Renal pelvis (tissue), 12 donors: ENCODE data around the gene NAGA. TPM values are rescaled to one million over a fixed set of nuclear protein-coding genes. Genes with fewer than 3 reads are reported as not detected.
"Not testable (repeated sequence)": the region's sequence is repeated elsewhere in the genome, so short reads cannot be mapped to it uniquely, and the experiment has no call there.

Experiments used
- DNase-seq: peaks from one replicate; pipeline ENCODE4 v3.0.0-alpha.2; 2013
- long read RNA-seq, 16 experiments: transcript quantifications; one replicate each; lab custom pipeline, GENCODE V29; 2026
- polyA plus RNA-seq, 3 donors: library from polyadenylated mRNA; unstranded; fragments of 120-200 nt; gene quantifications; one replicate each; pipeline ENCODE4 v1.2.1, GENCODE V29; 2013; ENCODE audit not compliant: insufficient read length in 3 of 3

The NAGA gene
- 10 to 100 TPM; 26.2 to 28.8 (median 27.1) TPM for polyA plus RNA-seq
- long read RNA-seq, donor 1, partial matches to known transcripts, result 0 of 6 reads
- long read RNA-seq, donor 1, other reads (novel, unspliced or antisense), result 0 of 6 reads
- long read RNA-seq, donor 2, transcript NAGA-201 (9 exons, 3,694 nt), result major isoform, 9 of 19 reads
- long read RNA-seq, donor 2, partial matches to known transcripts, result 6 of 19 reads
- long read RNA-seq, donor 2, other reads (novel, unspliced or antisense), result 0 of 19 reads
- long read RNA-seq, donor 3, transcript NAGA-201 (9 exons, 3,694 nt), result major isoform, 6 of 14 reads
- long read RNA-seq, donor 3, transcript NAGA-202 (10 exons, 1,869 nt), result minor isoform, 5 of 14 reads
- long read RNA-seq, donor 3, partial matches to known transcripts, result 0 of 14 reads
- long read RNA-seq, donor 3, other reads (novel, unspliced or antisense), result 0 of 14 reads
- long read RNA-seq, donor 4, transcript NAGA-201 (9 exons, 3,694 nt), result major isoform, 8 of 16 reads
- long read RNA-seq, donor 4, transcript NAGA-202 (10 exons, 1,869 nt), result minor isoform, 7 of 16 reads
- long read RNA-seq, donor 4, partial matches to known transcripts, result 0 of 16 reads
- long read RNA-seq, donor 4, other reads (novel, unspliced or antisense), result 0 of 16 reads
- long read RNA-seq, donor 5, partial matches to known transcripts, result 0 of 4 reads
- long read RNA-seq, donor 5, other reads (novel, unspliced or antisense), result 0 of 4 reads
- long read RNA-seq, donor 6, partial matches to known transcripts, result 0 of 9 reads
- long read RNA-seq, donor 6, other reads (novel, unspliced or antisense), result 0 of 9 reads
- long read RNA-seq, donor 7, transcript NAGA-201 (9 exons, 3,694 nt), result major isoform, 5 of 625 reads
- long read RNA-seq, donor 7, transcript NAGA-202 (10 exons, 1,869 nt), result major isoform, 5 of 625 reads
- long read RNA-seq, donor 7, partial matches to known transcripts, result 574 of 625 reads
- long read RNA-seq, donor 7, other reads (novel, unspliced or antisense), result 37 of 625 reads
- long read RNA-seq, donor 8, partial matches to known transcripts, result 0 of 3 reads
- long read RNA-seq, donor 8, other reads (novel, unspliced or antisense), result 0 of 3 reads
- long read RNA-seq, donor 9, transcript NAGA-201 (9 exons, 3,694 nt), result major isoform, 6 of 18 reads
- long read RNA-seq, donor 9, partial matches to known transcripts, result 9 of 18 reads
- long read RNA-seq, donor 9, other reads (novel, unspliced or antisense), result 0 of 18 reads
- long read RNA-seq, donor 10, partial matches to known transcripts, result 0 of 7 reads
- long read RNA-seq, donor 10, other reads (novel, unspliced or antisense), result 0 of 7 reads
- long read RNA-seq, donor 11, partial matches to known transcripts, result 16 of 24 reads
- long read RNA-seq, donor 11, other reads (novel, unspliced or antisense), result 0 of 24 reads
- long read RNA-seq, donor 12, transcript NAGA-201 (9 exons, 3,694 nt), result major isoform, 9 of 23 reads
- long read RNA-seq, donor 12, partial matches to known transcripts, result 8 of 23 reads
- long read RNA-seq, donor 12, other reads (novel, unspliced or antisense), result 0 of 23 reads
- long read RNA-seq, donor 13, partial matches to known transcripts, result 0 of 5 reads
- long read RNA-seq, donor 13, other reads (novel, unspliced or antisense), result 0 of 5 reads
- long read RNA-seq, donor 14, transcript NAGA-201 (9 exons, 3,694 nt), result major isoform, 6 of 13 reads
- long read RNA-seq, donor 14, partial matches to known transcripts, result 0 of 13 reads
- long read RNA-seq, donor 14, other reads (novel, unspliced or antisense), result 0 of 13 reads
- long read RNA-seq, donor 15, transcript NAGA-201 (9 exons, 3,694 nt), result major isoform, 9 of 22 reads
- long read RNA-seq, donor 15, partial matches to known transcripts, result 8 of 22 reads
- long read RNA-seq, donor 15, other reads (novel, unspliced or antisense), result 0 of 22 reads
- long read RNA-seq, donor 16, transcript NAGA-203 (10 exons, 1,856 nt), result minor isoform, 5 of 23 reads
- long read RNA-seq, donor 16, transcript NAGA-201 (9 exons, 3,694 nt), result major isoform, 12 of 23 reads
- long read RNA-seq, donor 16, partial matches to known transcripts, result 5 of 23 reads
- long read RNA-seq, donor 16, other reads (novel, unspliced or antisense), result 0 of 23 reads

- peak; percentile 95 for DNase-seq
Observed at GRCh38 chr22:42070517-42071422, at the start of gene NAGA. TSS of gene NAGA (minus strand) at chr22:42070812. CDS start at chr22:42070297, 515 bp downstream.

GRCh38 chr22:42116848-42117424 is 46.3 kb upstream of the NAGA start:
- no peak for DNase-seq

- not testable (repeated sequence) for DNase-seq
Observed at GRCh38 chr22:42115420-42115830, 44.8 kb upstream of the NAGA start.

- DNase-seq, result no peak
Observed at GRCh38 chr22:42114721-42115120, 44.1 kb upstream of the NAGA start.

GRCh38 chr22:42112793-42113192 is 42.2 kb upstream of the NAGA start:
- DNase-seq, result not testable (repeated sequence)

GRCh38 chr22:42111798-42112197 is 41.2 kb upstream of the NAGA start:
- no peak for DNase-seq

GRCh38 chr22:42108848-42109247 is 38.2 kb upstream of the NAGA start:
- no peak for DNase-seq

GRCh38 chr22:42104332-42104860 is 33.8 kb upstream of the NAGA start:
- not testable (repeated sequence) for DNase-seq

- no peak for DNase-seq
Observed at GRCh38 chr22:42101199-42101598, 30.6 kb upstream of the NAGA start.

GRCh38 chr22:42091455-42091782 is 20.8 kb upstream of the NAGA start:
- DNase-seq, result no peak

GRCh38 chr22:42090596-42091454 is 20.2 kb upstream of the NAGA start, which contains the start of gene NDUFA6:
TSS of gene NDUFA6 (minus strand) at chr22:42090772. CDS start at chr22:42090744, 28 bp downstream.
- DNase-seq, result peak; percentile 99

GRCh38 chr22:42086051-42086450 is 15.4 kb upstream of the NAGA start:
- DNase-seq, result no peak

GRCh38 chr22:42084874-42085273 is 14.3 kb upstream of the NAGA start:
- DNase-seq, result no peak

GRCh38 chr22:42083119-42083518 is 12.5 kb upstream of the NAGA start:
- no peak for DNase-seq

- peak; percentile 42 for DNase-seq
Observed at GRCh38 chr22:42080287-42080686, 9.7 kb upstream of the NAGA start.

GRCh38 chr22:42079319-42080251 is 9.0 kb upstream of the NAGA start, which contains the start of gene SMDT1:
TSS of gene SMDT1 (plus strand) at chr22:42079700. CDS start at chr22:42079769, 69 bp downstream.
- peak; percentile 99 for DNase-seq
